Retinal pigment epithelial cell (primary cell): ENCODE measurements around the gene SH3RF2.
"Not testable (repeated sequence)": the region's sequence is repeated elsewhere in the genome, so short reads cannot be mapped to it uniquely, and the experiment has no call there.

ENCODE experiments used
- DNase-seq: peaks from one replicate; pipeline ENCODE4 v3.0.0-alpha.2; 2010; ENCODE audit warnings: low read depth
- H3K4me3 ChIP-seq: 2 replicates; pipeline ENCODE4 v1.5.1; 2011; ENCODE audit warnings: mild to moderate bottlenecking, low read length, control low read depth, moderate library complexity
- TF ChIP-seq, protein P1 (sequence below): conservative IDR thresholded peaks from 2 replicates; pipeline ENCODE4 v1.5.1; 2011; ENCODE audit warnings: low read depth, low read length, control low read depth, inconsistent platforms

SH3RF2 gene

DNA sequence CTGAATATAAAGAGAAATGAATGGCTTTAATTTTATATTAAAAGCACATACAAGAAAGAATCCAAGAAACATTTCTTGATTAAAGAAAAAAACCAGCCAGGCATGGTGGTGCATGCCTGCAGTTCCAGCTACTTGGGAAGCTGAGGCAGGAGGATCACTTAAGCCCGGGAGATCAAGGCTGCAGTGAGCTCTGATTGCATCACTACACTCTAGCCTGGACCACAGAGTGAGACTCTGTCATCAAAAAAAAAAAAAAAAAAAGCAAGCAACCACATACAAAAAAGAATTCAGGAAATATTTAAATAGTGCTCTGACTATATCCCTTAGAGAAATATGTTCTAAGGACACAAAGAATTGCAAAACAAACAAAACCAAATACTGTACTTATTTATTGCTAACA, 171.5 kb downstream of the SH3RF2 start:
- TF ChIP-seq, protein P1, sequence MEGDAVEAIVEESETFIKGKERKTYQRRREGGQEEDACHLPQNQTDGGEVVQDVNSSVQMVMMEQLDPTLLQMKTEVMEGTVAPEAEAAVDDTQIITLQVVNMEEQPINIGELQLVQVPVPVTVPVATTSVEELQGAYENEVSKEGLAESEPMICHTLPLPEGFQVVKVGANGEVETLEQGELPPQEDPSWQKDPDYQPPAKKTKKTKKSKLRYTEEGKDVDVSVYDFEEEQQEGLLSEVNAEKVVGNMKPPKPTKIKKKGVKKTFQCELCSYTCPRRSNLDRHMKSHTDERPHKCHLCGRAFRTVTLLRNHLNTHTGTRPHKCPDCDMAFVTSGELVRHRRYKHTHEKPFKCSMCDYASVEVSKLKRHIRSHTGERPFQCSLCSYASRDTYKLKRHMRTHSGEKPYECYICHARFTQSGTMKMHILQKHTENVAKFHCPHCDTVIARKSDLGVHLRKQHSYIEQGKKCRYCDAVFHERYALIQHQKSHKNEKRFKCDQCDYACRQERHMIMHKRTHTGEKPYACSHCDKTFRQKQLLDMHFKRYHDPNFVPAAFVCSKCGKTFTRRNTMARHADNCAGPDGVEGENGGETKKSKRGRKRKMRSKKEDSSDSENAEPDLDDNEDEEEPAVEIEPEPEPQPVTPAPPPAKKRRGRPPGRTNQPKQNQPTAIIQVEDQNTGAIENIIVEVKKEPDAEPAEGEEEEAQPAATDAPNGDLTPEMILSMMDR, result no peak
- DNase-seq, result no peak
- H3K4me3 ChIP-seq, result no peak overlapping the region

DNA sequence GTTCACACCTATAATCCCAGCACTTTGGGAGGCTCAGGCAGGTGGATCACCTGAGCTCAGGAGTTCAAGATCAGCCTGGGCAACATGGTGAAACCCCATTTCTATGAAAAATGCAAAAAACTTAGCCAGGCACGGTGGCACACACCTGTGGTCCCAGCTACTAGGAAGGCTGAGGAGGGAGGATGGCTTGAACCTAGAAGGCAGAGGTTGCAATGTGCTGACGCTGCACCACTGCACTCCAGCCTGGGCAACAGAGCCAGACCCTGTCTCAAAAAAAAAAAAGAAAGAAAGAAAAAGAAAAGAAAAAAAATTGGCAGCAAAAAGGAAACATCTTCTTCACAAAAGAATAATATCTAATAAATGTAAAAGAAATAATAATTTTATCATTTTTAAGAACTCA, 172.5 kb downstream of the SH3RF2 start:
- DNase-seq, result not testable (repeated sequence)

DNA sequence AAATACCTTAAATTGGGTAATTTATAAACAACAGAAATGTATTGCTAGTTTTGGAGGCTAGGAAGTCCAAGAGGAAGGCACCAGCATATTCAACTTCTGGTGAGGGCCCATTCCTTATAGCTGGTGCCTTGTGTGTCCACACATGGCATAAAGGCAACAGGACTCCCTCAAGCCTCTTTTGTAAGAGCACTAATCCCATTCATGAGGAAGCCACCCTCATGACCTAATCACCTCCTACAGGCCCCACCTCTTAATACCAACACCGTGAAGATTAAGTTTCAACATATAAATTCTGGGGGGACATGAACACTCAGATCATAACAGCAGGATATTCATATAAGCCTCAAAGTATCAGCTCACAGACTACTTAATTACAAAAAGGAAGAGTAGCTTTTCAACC, 173.0 kb downstream of the SH3RF2 start:
- no peak overlapping the region for H3K4me3 ChIP-seq
- TF ChIP-seq, protein P1, result no peak
- peak; percentile 66 for DNase-seq

More for the DNA sequence above, 172.5 kb downstream of the SH3RF2 start:
- H3K4me3 ChIP-seq, result not testable (repeated sequence)

DNA sequence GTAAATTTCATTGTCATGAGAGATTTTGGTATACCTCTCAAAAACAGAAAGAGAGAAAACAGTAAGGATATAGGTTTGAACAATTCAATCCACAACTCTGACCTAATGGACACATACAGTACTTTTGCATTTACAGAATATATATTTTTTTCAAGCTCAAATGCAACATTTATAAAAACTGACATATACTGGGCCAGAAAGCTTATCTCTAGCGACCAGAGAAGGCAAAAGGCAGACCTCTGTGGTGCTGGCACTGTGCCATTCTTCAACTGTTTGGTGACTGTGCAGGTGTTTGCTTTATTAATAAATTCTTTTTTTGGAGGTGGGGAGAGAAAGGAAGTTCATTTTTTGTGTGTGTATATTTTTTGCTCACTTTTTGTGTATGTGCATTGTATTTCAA, 175.0 kb downstream of the SH3RF2 start:
- TF ChIP-seq, protein P1, result no peak
- no peak overlapping the region for H3K4me3 ChIP-seq
- DNase-seq, result no peak

DNA sequence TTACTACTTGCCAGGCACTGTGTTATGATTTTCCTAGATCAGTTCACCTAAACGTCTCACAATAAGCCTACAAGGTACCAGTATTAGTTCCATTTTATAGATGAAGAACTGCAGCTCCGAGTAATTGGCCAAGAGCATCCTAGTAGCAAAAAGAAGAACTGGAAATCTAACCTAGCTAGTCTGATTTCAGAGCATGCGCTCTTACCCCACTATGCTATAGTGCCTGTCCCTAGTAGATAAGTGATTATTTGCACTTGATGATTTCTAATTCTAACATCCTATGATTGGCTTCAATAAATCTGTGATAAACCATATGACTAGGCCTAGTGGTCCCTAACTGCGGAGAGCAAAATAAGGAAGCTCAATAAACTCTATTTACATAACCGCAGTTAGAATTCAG, 176.1 kb downstream of the SH3RF2 start:
- TF ChIP-seq, protein P1, result no peak
- DNase-seq, result no peak
- H3K4me3 ChIP-seq, result no peak overlapping the region
